Activated CD8-positive, alpha-beta memory T cell treated with anti-CD3 and anti-CD28 coated beads, Interleukin-2, amount 10 ng/mL, durations not matched to agents 7 days and 5 days (primary cell): ENCODE results near the gene TSTD1. TPM values are rescaled to one million over a fixed set of nuclear protein-coding genes. Genes with fewer than 3 reads are reported as not detected.
"Not testable (repeated sequence)": the region's sequence is repeated elsewhere in the genome, so short reads cannot be mapped to it uniquely, and the experiment has no call there.

ENCODE experiments used
- ATAC-seq: fragments of 150-1000 bp; cut with Tn5 transposase; one replicate; pipeline ENCODE4 v1.10.0; 2021; ENCODE audit warnings: moderate library complexity
- CTCF ChIA-PET: fragments of 350-600 bp; sonication (Branson Sonifier 250); formaldehyde crosslinking; loops from one replicate; lab custom pipeline; 2021; ENCODE audit warnings: antibody characterized with exemption; lab: Charles Lee
- DNase-seq: peaks from one replicate; pipeline ENCODE4 v3.0.0-alpha.2; 2020
- H3K27ac Mint-ChIP-seq: one replicate; pipeline ENCODE4 v1.8.0; 2021; ENCODE audit warnings: mild to moderate bottlenecking, mixed read lengths
- H3K27me3 Mint-ChIP-seq: one replicate; pipeline ENCODE4 v1.8.0; 2021; ENCODE audit warnings: mixed read lengths
- H3K36me3 Mint-ChIP-seq: one replicate; pipeline ENCODE4 v1.8.0; 2021; ENCODE audit warnings: mild to moderate bottlenecking, mixed read lengths
- H3K4me1 Mint-ChIP-seq: one replicate; pipeline ENCODE4 v1.8.0; 2021; ENCODE audit warnings: mixed read lengths
- H3K4me3 Mint-ChIP-seq: one replicate; pipeline ENCODE4 v1.8.0; 2021; ENCODE audit warnings: mild to moderate bottlenecking, moderate library complexity, mixed read lengths
- H3K9me3 Mint-ChIP-seq: one replicate; pipeline ENCODE4 v1.8.0; 2022; ENCODE audit warnings: low read depth, mixed read lengths
- total RNA-seq, 2 experiments: library from RNA; stranded (reverse); gene quantifications; one replicate each; pipeline ENCODE4 v1.2.3, GENCODE V29; 2021

Gene TSTD1
- total RNA-seq, 2 experiments from 2014 or later = 62.8 TPM

GRCh38 chr1:161063936-161064335 is 25.2 kb upstream of the TSTD1 start:
- Mint-ChIP-seq H3K36me3 (peaks cover 62% of the 10 kb centered on the region), H3K4me3 (peak overlapping the region; percentile 64), H3K27ac (peak overlapping the region; percentile 80), H3K4me1 (peaks cover 64% of the 10 kb centered on the region)
- not testable (repeated sequence) for ATAC-seq, H3K27me3 Mint-ChIP-seq, H3K9me3 Mint-ChIP-seq, DNase-seq
- CTCF ChIA-PET = interaction anchor here (0.7 to 1.5 kb wide), 3 partner anchors 12 to 67 kb away, joined by 3 to 7 read pairs (median 5); partner anchors contain the start of gene USF1

- H3K9me3 Mint-ChIP-seq = no peaks in the 10 kb centered on the region
- peaks cover 53% of the 10 kb centered on the region for H3K4me1 Mint-ChIP-seq
- CTCF ChIA-PET = interaction anchor here (0.9 to 2.0 kb wide), 4 partner anchors 15 to 40 kb away, joined by 3 to 8 read pairs (median 3); partner anchors contain the start of genes F11R and USF1
- H3K27me3 Mint-ChIP-seq = no peaks in the 10 kb centered on the region
- H3K36me3 Mint-ChIP-seq = peaks cover 53% of the 10 kb centered on the region
- no peak overlapping the region for H3K4me3 Mint-ChIP-seq
- no peak for ATAC-seq
- DNase-seq = no peak
- peak overlapping the region; percentile 36 for H3K27ac Mint-ChIP-seq
Observed at GRCh38 chr1:161061419-161061818, 22.7 kb upstream of the TSTD1 start.

GRCh38 chr1:161059293-161059692 is 20.5 kb upstream of the TSTD1 start:
- DNase-seq (no peak), ATAC-seq (no peak)
- Mint-ChIP-seq H3K36me3 (peaks cover 60% of the 10 kb centered on the region), H3K27me3 (no peaks in the 10 kb centered on the region), H3K4me1 (peaks cover 42% of the 10 kb centered on the region), H3K27ac (peak overlapping the region; percentile 36), H3K9me3 (no peaks in the 10 kb centered on the region), H3K4me3 (no peak overlapping the region)
- CTCF ChIA-PET = interaction anchor here (1.1 to 1.7 kb wide), 3 partner anchors 9 to 72 kb away, joined by 4 to 6 read pairs (median 4); no protein-coding TSS in a partner anchor

- no peaks in the 10 kb centered on the region for H3K9me3 Mint-ChIP-seq
- peaks cover 35% of the 10 kb centered on the region for H3K4me1 Mint-ChIP-seq
- peaks cover 72% of the 10 kb centered on the region for H3K36me3 Mint-ChIP-seq
- ATAC-seq (no peak), DNase-seq (no peak)
- no peak overlapping the region for H3K27ac Mint-ChIP-seq
- no peaks in the 10 kb centered on the region for H3K27me3 Mint-ChIP-seq
- CTCF ChIA-PET = interaction anchor here (1.1 to 1.7 kb wide), 2 partner anchors 9 to 17 kb away, joined by 3 to 6 read pairs; partner anchors contain the start of gene USF1
- H3K4me3 Mint-ChIP-seq = no peak overlapping the region
Observed at GRCh38 chr1:161054805-161055204, 16.0 kb upstream of the TSTD1 start.

- ATAC-seq (no peak), DNase-seq (no peak)
- no peaks in the 10 kb centered on the region for H3K27me3 Mint-ChIP-seq
- no peak overlapping the region for H3K27ac Mint-ChIP-seq
- no peak overlapping the region for H3K4me3 Mint-ChIP-seq
- peaks cover 72% of the 10 kb centered on the region for H3K36me3 Mint-ChIP-seq
- peaks cover 30% of the 10 kb centered on the region for H3K4me1 Mint-ChIP-seq
- H3K9me3 Mint-ChIP-seq = no peaks in the 10 kb centered on the region
- CTCF ChIA-PET = interaction anchor here (1.7 kb wide), 1 partner anchor 17 kb away, joined by 6 read pairs; no protein-coding TSS in a partner anchor
Observed at GRCh38 chr1:161054232-161054631, 15.5 kb upstream of the TSTD1 start.

- DNase-seq = no peak
- Mint-ChIP-seq H3K4me3 (no peak overlapping the region), H3K36me3 (peaks cover 81% of the 10 kb centered on the region), H3K27ac (no peak overlapping the region), H3K4me1 (peaks cover 36% of the 10 kb centered on the region), H3K27me3 (no peaks in the 10 kb centered on the region), H3K9me3 (no peaks in the 10 kb centered on the region)
- ATAC-seq = no peak
- CTCF ChIA-PET = no interaction called here
Observed at GRCh38 chr1:161052899-161053298, 14.1 kb upstream of the TSTD1 start.

GRCh38 chr1:161051219-161051618 is 12.5 kb upstream of the TSTD1 start:
- Mint-ChIP-seq H3K9me3 (no peaks in the 10 kb centered on the region), H3K36me3 (peaks cover 80% of the 10 kb centered on the region)

GRCh38 chr1:161048949-161049722 is 10.4 kb upstream of the TSTD1 start:
- H3K27me3 Mint-ChIP-seq = no peaks in the 10 kb centered on the region
- H3K27ac Mint-ChIP-seq = peak overlapping the region; percentile 71
- DNase-seq (no peak), ATAC-seq (no peak)
- CTCF ChIA-PET = interaction anchor here (0.9 to 3.7 kb wide), 2 partner anchors 10 to 92 kb away, joined by 4 to 13 read pairs; partner anchors contain the start of gene TSTD1
- peaks cover 66% of the 10 kb centered on the region for H3K36me3 Mint-ChIP-seq
- peaks cover 51% of the 10 kb centered on the region for H3K4me1 Mint-ChIP-seq
- no peak overlapping the region for H3K4me3 Mint-ChIP-seq
- H3K9me3 Mint-ChIP-seq = no peaks in the 10 kb centered on the region

More at GRCh38 chr1:161051219-161051618, 12.5 kb upstream of the TSTD1 start:
- H3K27me3 Mint-ChIP-seq = no peaks in the 10 kb centered on the region
- H3K4me1 Mint-ChIP-seq = peaks cover 46% of the 10 kb centered on the region
- H3K27ac Mint-ChIP-seq = no peak overlapping the region
- ATAC-seq (no peak), DNase-seq (no peak)
- H3K4me3 Mint-ChIP-seq = no peak overlapping the region
- CTCF ChIA-PET = interaction anchor here (0.6 to 1.0 kb wide), 2 partner anchors 13 to 48 kb away, joined by 3 read pairs; no protein-coding TSS in a partner anchor

GRCh38 chr1:161047436-161048420 is 9.0 kb upstream of the TSTD1 start:
- H3K4me1 Mint-ChIP-seq = peaks cover 52% of the 10 kb centered on the region
- ATAC-seq (no peak), DNase-seq (no peak)
- H3K27me3 Mint-ChIP-seq = no peaks in the 10 kb centered on the region
- CTCF ChIA-PET = interaction anchor here (1.0 to 5.2 kb wide), 8 partner anchors 9 to 178 kb away, joined by 3 to 58 read pairs (median 4); partner anchors contain the start of genes ARHGAP30, KLHDC9, TOMM40L and TSTD1
- H3K4me3 Mint-ChIP-seq = no peak overlapping the region
- H3K27ac Mint-ChIP-seq = peak overlapping the region; percentile 99
- no peaks in the 10 kb centered on the region for H3K9me3 Mint-ChIP-seq
- H3K36me3 Mint-ChIP-seq = peaks cover 57% of the 10 kb centered on the region

- ATAC-seq = no peak
Observed at GRCh38 chr1:161046605-161047228, 8.0 kb upstream of the TSTD1 start.

GRCh38 chr1:161045736-161046604 is 7.2 kb upstream of the TSTD1 start, which contains the start of gene USF1:
USF1 (minus strand) TSS chr1:161045977; CDS start chr1:161043275, 2,702 bp downstream.
- Mint-ChIP-seq H3K27ac (peak within 1 kb of the TSS; percentile 99), H3K9me3 (no peaks in the 10 kb centered on the region), H3K4me3 (peak within 1 kb of the TSS; percentile 80), H3K27me3 (no peaks in the 10 kb centered on the region), H3K4me1 (peaks cover 54% of the 10 kb centered on the region), H3K36me3 (peaks cover 52% of the 10 kb centered on the region)
- CTCF ChIA-PET = interaction anchor here (0.7 to 5.2 kb wide), 18 partner anchors 7 to 180 kb away, joined by 3 to 58 read pairs (median 4); partner anchors contain the start of genes ARHGAP30, F11R, KLHDC9 and NIT1
- peak; percentile 96 for DNase-seq
- peak; percentile 78 for ATAC-seq

More at GRCh38 chr1:161046605-161047228, 8.0 kb upstream of the TSTD1 start:
- peaks cover 49% of the 10 kb centered on the region for H3K4me1 Mint-ChIP-seq
- peak overlapping the region; percentile 80 for H3K4me3 Mint-ChIP-seq
- peaks cover 53% of the 10 kb centered on the region for H3K36me3 Mint-ChIP-seq
- H3K27me3 Mint-ChIP-seq = no peaks in the 10 kb centered on the region
- H3K27ac Mint-ChIP-seq = peak overlapping the region; percentile 99
- CTCF ChIA-PET = interaction anchor here (0.7 to 5.2 kb wide), 14 partner anchors 8 to 179 kb away, joined by 3 to 58 read pairs (median 4); partner anchors contain the start of genes ARHGAP30, F11R, KLHDC9 and PPOX
- no peaks in the 10 kb centered on the region for H3K9me3 Mint-ChIP-seq
- DNase-seq = no peak
